ENCODE results near the gene LSMEM2.
"Not testable (repeated sequence)": the region's sequence is repeated elsewhere in the genome, so short reads cannot be mapped to it uniquely, and the experiment has no call there.

LSMEM2 gene

GRCh38 chr3:50241163-50241562, 37.7 kb upstream of the LSMEM2 start:
- Mint-ChIP-seq H3K27ac (peak overlapping the region; percentile 90), H3K9me3 (no peaks in the 10 kb centered on the region), H3K4me1 (peaks cover 80% of the 10 kb centered on the region), H3K36me3 (peaks cover 49% of the 10 kb centered on the region), H3K4me3 (peak overlapping the region; percentile 55), H3K27me3 (no peaks in the 10 kb centered on the region)
- no peak for DNase-seq
- CTCF ChIA-PET, result interaction anchor here (0.8 to 4.4 kb wide), 4 partner anchors 13 to 46 kb away, joined by 3 to 24 read pairs (median 4); no protein-coding TSS in a partner anchor

GRCh38 chr3:50241713-50242380, 37.0 kb upstream of the LSMEM2 start:
- Mint-ChIP-seq H3K4me1 (peaks cover 87% of the 10 kb centered on the region), H3K27ac (peak overlapping the region; percentile 90), H3K27me3 (no peaks in the 10 kb centered on the region), H3K9me3 (no peaks in the 10 kb centered on the region), H3K36me3 (peaks cover 49% of the 10 kb centered on the region), H3K4me3 (peak overlapping the region; percentile 62)
- no peak for DNase-seq
- CTCF ChIA-PET, result interaction anchor here (0.8 to 4.4 kb wide), 4 partner anchors 12 to 47 kb away, joined by 3 to 24 read pairs (median 4); no protein-coding TSS in a partner anchor

- DNase-seq, result peak; percentile 47
- Mint-ChIP-seq H3K27ac (peak overlapping the region; percentile 90), H3K4me1 (peaks cover 92% of the 10 kb centered on the region), H3K36me3 (peaks cover 45% of the 10 kb centered on the region), H3K27me3 (no peaks in the 10 kb centered on the region), H3K4me3 (peak overlapping the region; percentile 62), H3K9me3 (no peaks in the 10 kb centered on the region)
- CTCF ChIA-PET, result interaction anchor here (1.2 to 4.4 kb wide), 3 partner anchors 14 to 17 kb away, joined by 3 to 24 read pairs (median 5); no protein-coding TSS in a partner anchor
Measured at GRCh38 chr3:50242381-50242770, 36.5 kb upstream of the LSMEM2 start.

DNA sequence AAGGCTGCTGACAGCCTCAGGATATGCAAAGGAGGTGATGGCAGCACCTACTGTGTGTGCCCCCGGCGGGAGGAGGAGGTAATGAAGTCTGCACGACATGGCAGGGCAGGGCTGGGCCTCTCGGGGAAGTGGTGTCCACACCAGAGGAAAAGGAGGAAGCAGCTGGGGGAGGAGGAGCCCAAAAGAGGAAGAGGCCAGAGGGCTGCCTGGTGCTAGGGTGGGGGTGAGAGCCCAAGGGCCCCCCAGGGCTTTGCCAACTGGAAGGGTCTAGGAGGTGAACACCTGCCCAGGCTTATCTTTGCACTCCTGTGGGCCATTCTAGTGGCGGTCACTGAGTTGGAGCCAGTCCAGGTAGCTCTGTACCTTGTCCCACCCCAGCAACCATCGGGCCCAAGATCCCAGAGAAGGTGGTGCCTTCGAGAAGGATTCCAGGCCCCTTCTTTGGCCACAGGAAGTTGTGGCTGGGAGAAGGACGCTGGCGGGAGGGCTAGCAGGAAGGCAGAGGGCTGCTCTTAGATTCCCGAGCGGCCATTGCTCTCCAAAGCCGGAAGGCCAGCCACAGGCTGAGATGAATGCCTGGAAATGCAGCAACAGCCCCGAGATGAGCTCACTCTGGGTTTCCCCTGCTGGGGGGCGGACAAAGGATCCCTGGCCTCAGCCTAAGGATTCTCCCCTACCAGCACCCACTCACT, 35.9 kb upstream of the LSMEM2 start:
- peak; percentile 47 for DNase-seq
- Mint-ChIP-seq H3K4me1 (peaks cover 93% of the 10 kb centered on the region), H3K4me3 (peak overlapping the region; percentile 62), H3K27ac (peak overlapping the region; percentile 90), H3K9me3 (no peaks in the 10 kb centered on the region), H3K27me3 (no peaks in the 10 kb centered on the region), H3K36me3 (peaks cover 39% of the 10 kb centered on the region)
- CTCF ChIA-PET, result interaction anchor here (0.7 to 4.4 kb wide), 6 partner anchors 9 to 48 kb away, joined by 3 to 24 read pairs (median 6); no protein-coding TSS in a partner anchor

DNA sequence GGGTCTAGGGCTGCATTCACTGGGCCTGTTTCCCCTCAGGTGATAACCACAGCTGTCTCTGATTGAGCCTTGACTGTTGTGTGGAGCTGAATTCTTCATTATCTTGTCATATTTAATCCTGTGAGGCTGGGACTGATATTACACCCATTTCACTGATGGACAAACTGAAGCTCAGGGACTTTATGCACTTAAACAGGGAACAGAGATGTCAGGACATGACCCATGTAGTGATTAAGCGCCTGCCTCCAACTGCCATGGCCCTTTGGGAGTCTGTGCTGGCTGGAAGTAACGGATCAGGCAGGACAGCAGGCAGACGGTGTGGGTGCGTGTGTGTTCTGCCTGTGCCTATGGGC, 35.4 kb upstream of the LSMEM2 start:
- Mint-ChIP-seq H3K27me3 (no peaks in the 10 kb centered on the region), H3K9me3 (no peaks in the 10 kb centered on the region), H3K4me3 (no peak overlapping the region), H3K27ac (peak overlapping the region; percentile 85), H3K36me3 (peaks cover 38% of the 10 kb centered on the region), H3K4me1 (peaks cover 91% of the 10 kb centered on the region)
- CTCF ChIA-PET, result interaction anchor here (0.7 to 4.4 kb wide), 6 partner anchors 10 to 49 kb away, joined by 3 to 24 read pairs (median 6); no protein-coding TSS in a partner anchor
- no peak for DNase-seq

- not testable (repeated sequence) for DNase-seq, H3K27me3 Mint-ChIP-seq, H3K9me3 Mint-ChIP-seq
- peak overlapping the region; percentile 93 for H3K27ac Mint-ChIP-seq
- H3K4me1 Mint-ChIP-seq, result peaks cover 86% of the 10 kb centered on the region
- peaks cover 27% of the 10 kb centered on the region for H3K36me3 Mint-ChIP-seq
- CTCF ChIA-PET, result interaction anchor here (2.7 to 4.4 kb wide), 4 partner anchors 9 to 53 kb away, joined by 9 to 50 read pairs (median 18); partner anchors contain the start of gene GNAI2
- H3K4me3 Mint-ChIP-seq, result peak overlapping the region; percentile 73
Measured at GRCh38 chr3:50244813-50245212, 34.1 kb upstream of the LSMEM2 start.

DNA sequence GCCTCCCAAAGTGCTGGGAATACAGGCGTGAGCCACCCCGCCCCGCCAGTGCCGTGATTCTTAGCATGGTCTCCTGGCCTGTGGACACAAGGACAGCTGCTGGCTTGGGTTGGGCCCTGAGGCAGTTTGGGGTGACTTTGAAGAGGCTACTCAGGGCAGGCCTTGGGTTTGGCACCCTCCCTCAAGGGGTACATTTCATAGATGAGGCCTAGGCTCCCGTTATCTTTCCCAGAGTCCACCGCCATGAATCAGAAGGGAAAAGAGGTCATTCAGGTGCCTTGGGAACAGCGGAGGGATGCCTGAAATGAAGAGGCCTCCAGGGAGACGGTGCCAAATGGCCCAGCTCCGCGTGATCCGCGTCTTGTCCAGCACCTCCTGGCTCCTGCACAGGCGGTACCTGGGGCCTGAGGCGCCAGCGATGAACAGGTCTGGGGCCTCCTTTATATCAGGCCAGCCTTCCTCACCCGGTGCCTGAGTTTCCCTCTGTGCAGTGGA, 33.6 kb upstream of the LSMEM2 start:
- no peak for DNase-seq
- peaks cover 85% of the 10 kb centered on the region for H3K4me1 Mint-ChIP-seq
- peak overlapping the region; percentile 93 for H3K27ac Mint-ChIP-seq
- H3K36me3 Mint-ChIP-seq, result peaks cover 26% of the 10 kb centered on the region
- peak overlapping the region; percentile 73 for H3K4me3 Mint-ChIP-seq
- CTCF ChIA-PET, result interaction anchor here (2.7 to 4.4 kb wide), 4 partner anchors 9 to 53 kb away, joined by 9 to 50 read pairs (median 18); partner anchors contain the start of gene GNAI2
- no peaks in the 10 kb centered on the region for H3K27me3 Mint-ChIP-seq
- H3K9me3 Mint-ChIP-seq, result no peaks in the 10 kb centered on the region

DNA sequence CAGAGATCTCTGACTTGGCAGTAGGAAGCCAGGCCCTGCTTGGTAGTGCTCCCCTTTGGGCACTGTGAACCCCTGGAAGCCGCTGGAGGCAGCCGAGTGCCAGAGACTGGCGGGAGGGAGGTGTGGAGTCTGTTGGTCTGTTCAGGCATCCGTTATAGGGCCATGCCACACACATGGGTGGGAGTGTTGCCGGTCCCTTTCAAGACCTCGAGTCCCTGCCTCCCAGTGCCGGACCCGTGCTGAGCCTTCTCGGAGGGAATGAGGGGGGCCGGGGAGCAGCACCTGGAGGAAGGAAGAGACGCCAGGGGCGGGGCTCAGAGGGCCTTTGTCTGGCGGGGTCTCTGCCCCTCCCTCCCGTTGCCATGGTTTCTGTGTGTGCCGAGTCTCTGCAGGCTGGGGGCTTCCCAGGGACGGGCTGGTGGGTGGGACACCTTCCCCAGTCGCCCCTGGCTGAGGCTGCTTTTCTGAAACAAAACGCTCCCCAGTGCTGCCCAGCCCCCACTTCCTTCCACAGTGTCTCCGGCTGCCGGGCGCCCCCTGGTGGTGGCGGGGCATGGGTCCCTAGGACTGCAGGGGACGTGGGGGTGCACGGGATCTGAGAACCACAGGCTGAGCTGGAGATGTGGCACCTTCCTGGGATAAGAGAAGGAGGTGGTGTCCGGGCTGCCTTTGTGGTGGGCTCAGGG, 32.9 kb upstream of the LSMEM2 start:
- CTCF ChIA-PET, result interaction anchor here (0.7 to 5.1 kb wide), 21 partner anchors 10 to 124 kb away, joined by 3 to 112 read pairs (median 6); partner anchors contain the start of genes GNAI2, LSMEM2 and SEMA3B
- DNase-seq, result peak; percentile 95
- Mint-ChIP-seq H3K4me1 (peaks cover 81% of the 10 kb centered on the region), H3K4me3 (peak overlapping the region; percentile 73), H3K27ac (peak overlapping the region; percentile 93), H3K36me3 (peaks cover 28% of the 10 kb centered on the region), H3K9me3 (no peaks in the 10 kb centered on the region), H3K27me3 (no peaks in the 10 kb centered on the region)

DNA sequence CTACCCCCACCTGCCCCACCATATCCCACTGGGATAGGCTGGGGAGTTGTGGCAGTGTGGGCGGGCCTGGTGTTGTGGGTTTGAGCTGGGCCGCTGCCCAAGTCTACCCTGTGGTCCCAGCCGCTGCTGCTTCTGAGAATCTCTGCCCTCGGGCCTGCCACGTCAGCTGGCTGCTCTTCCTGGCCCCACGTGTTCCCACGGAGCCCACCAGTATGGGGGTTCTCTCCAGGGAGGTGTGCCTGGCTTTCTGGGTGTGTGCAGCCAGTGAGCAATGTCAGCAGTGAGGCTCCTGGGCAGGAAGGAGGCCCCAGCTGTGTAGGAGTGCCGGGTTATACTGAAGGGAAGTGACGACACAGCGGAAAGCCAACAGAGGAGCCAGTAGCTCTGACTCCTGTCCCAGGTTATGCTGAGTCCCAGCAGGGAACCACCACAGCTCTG, 32.4 kb upstream of the LSMEM2 start:
- peak; percentile 90 for DNase-seq
- Mint-ChIP-seq H3K27ac (peak overlapping the region; percentile 93), H3K9me3 (no peaks in the 10 kb centered on the region), H3K36me3 (peaks cover 29% of the 10 kb centered on the region), H3K27me3 (no peaks in the 10 kb centered on the region), H3K4me1 (peaks cover 79% of the 10 kb centered on the region), H3K4me3 (peak overlapping the region; percentile 73)
- CTCF ChIA-PET, result interaction anchor here (0.7 to 5.1 kb wide), 21 partner anchors 9 to 124 kb away, joined by 3 to 112 read pairs (median 6); partner anchors contain the start of genes GNAI2, LSMEM2 and SEMA3B

- Mint-ChIP-seq H3K4me3 (no peak overlapping the region), H3K9me3 (no peaks in the 10 kb centered on the region), H3K27me3 (no peaks in the 10 kb centered on the region), H3K36me3 (peaks cover 25% of the 10 kb centered on the region), H3K27ac (peak overlapping the region; percentile 74), H3K4me1 (peaks cover 61% of the 10 kb centered on the region)
- CTCF ChIA-PET, result interaction anchor here (0.6 to 5.1 kb wide), 6 partner anchors 9 to 54 kb away, joined by 3 to 112 read pairs (median 4); partner anchors contain the start of gene GNAI2
- no peak for DNase-seq
Measured at GRCh38 chr3:50248387-50248786, 30.5 kb upstream of the LSMEM2 start.

- Mint-ChIP-seq H3K4me3 (no peak overlapping the region), H3K27me3 (no peaks in the 10 kb centered on the region), H3K9me3 (no peaks in the 10 kb centered on the region), H3K4me1 (peaks cover 52% of the 10 kb centered on the region), H3K36me3 (peaks cover 32% of the 10 kb centered on the region), H3K27ac (no peak overlapping the region)
- DNase-seq, result no peak
- CTCF ChIA-PET, result interaction anchor here (0.9 to 5.1 kb wide), 4 partner anchors 10 to 25 kb away, joined by 3 to 112 read pairs (median 4); partner anchors contain the start of gene GNAI2
Measured at GRCh38 chr3:50249457-50249856, 29.4 kb upstream of the LSMEM2 start.

GRCh38 chr3:50250514-50250913, 28.4 kb upstream of the LSMEM2 start:
- Mint-ChIP-seq H3K27ac (peak overlapping the region; percentile 30), H3K27me3 (no peaks in the 10 kb centered on the region), H3K9me3 (no peaks in the 10 kb centered on the region), H3K36me3 (peaks cover 32% of the 10 kb centered on the region), H3K4me1 (peaks cover 41% of the 10 kb centered on the region), H3K4me3 (no peak overlapping the region)
- no peak for DNase-seq
- CTCF ChIA-PET, result interaction anchor here (0.9 to 5.1 kb wide), 5 partner anchors 9 to 24 kb away, joined by 3 to 112 read pairs (median 4); partner anchors contain the start of gene GNAI2

DNA sequence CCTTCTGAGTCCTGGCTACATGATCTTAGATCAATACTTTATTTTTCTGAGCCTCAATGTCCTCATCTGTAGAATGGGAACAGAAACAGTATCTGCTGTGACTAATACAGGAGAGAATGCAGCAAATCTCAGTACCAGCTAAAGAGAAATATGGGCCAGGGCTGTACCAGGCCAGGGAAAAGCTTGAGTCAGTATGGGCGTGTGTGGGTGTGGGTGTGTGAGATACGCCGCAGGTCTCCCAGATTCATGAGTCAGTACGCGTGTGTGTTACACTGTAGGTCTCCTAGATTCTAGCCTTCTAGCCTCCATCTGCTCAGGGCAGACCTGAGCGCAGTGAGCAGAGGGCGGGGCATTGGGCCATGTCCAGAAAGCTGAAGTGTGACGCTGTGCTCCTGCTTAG, 27.7 kb upstream of the LSMEM2 start:
- Mint-ChIP-seq H3K27me3 (no peaks in the 10 kb centered on the region), H3K4me1 (peaks cover 34% of the 10 kb centered on the region), H3K36me3 (peaks cover 34% of the 10 kb centered on the region), H3K9me3 (no peaks in the 10 kb centered on the region), H3K27ac (no peak overlapping the region), H3K4me3 (no peak overlapping the region)
- CTCF ChIA-PET, result no interaction called here
- no peak for DNase-seq

Data from activated naive CD4-positive, alpha-beta T cell treated with anti-CD3 and anti-CD28 coated beads, Interleukin-2, amount 10 ng/mL, durations not matched to agents 7 days and 5 days (primary cell).